Measurements from ENCODE around the gene ELOB. TPM values are rescaled to one million over a fixed set of nuclear protein-coding genes. Genes with fewer than 3 reads are reported as not detected.
A peak's percentile ranks its signal among the peaks of the same experiment; 100 is the strongest.

ELOB gene
- total RNA-seq, 1 experiment from 2014 or later = 175 TPM

DNA sequence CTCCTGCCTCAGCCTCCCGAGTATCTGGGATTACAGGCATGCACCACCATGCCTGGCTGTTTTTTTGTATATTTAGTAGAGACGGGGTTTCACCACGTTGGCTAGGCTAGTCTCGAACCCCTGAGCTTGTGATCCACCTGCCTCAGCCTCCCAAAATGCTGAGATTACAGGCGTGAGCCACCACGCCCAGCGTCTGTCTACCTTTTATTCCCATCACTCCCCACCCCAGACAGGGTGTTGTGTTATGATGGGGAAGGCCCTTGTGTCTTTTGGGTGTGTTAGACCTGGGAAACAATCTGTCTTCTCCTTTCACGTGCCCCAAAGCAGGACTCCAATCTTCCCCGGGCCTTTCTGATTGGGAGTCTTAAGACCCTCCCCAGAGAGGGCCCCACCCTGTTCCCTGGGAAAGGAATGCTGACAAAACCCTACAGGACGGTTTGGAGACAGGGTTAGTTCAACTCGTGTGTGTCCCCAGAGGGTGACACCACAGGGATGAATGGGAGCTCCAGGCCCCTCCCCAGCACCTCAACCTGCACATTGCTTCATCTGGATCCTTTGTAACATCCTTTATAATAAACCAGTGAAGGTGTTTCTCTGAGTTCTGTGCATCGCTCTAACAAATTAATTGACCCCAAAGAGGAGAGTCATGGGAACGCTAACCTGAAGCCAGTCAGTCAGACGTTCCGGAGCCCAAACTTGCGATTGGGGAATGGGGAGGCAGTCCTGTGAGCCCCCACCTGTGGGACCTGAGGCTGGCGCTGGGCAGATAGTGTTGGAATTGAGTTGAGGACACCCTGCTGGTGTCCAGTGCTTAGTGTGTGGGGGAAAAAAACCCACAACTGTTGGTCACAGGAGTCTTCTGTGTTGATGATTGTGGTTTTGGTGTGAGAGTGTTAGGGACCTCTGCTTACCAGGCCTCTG lies 3.2 kb upstream of the ELOB start:
- Mint-ChIP-seq H3K9me3 (ENCODE audit: unreplicated experiment) (no peaks in the 10 kb centered on the region), H3K4me3 (ENCODE audit: unreplicated experiment) (no peak overlapping the region), H3K36me3 (ENCODE audit: insufficient read depth, unreplicated experiment) (peaks cover 15% of the 10 kb centered on the region), H3K27ac (ENCODE audit: unreplicated experiment) (no peak overlapping the region), H3K27me3 (ENCODE audit: insufficient read depth, unreplicated experiment) (no peaks in the 10 kb centered on the region), H3K4me1 (ENCODE audit: low read depth, unreplicated experiment) (peaks cover 6% of the 10 kb centered on the region)
- TF ChIP-seq, protein P1, sequence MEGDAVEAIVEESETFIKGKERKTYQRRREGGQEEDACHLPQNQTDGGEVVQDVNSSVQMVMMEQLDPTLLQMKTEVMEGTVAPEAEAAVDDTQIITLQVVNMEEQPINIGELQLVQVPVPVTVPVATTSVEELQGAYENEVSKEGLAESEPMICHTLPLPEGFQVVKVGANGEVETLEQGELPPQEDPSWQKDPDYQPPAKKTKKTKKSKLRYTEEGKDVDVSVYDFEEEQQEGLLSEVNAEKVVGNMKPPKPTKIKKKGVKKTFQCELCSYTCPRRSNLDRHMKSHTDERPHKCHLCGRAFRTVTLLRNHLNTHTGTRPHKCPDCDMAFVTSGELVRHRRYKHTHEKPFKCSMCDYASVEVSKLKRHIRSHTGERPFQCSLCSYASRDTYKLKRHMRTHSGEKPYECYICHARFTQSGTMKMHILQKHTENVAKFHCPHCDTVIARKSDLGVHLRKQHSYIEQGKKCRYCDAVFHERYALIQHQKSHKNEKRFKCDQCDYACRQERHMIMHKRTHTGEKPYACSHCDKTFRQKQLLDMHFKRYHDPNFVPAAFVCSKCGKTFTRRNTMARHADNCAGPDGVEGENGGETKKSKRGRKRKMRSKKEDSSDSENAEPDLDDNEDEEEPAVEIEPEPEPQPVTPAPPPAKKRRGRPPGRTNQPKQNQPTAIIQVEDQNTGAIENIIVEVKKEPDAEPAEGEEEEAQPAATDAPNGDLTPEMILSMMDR (IDR thresholded peaks at IDR 0.05; ENCODE audit: insufficient read depth in 1 of 2, low read depth in 1 of 2, low read length in 1 of 2, severe bottlenecking in 1 of 2, unreplicated experiment in 1 of 2) = no peak
- BruUV-seq (replicated peaks) = no TSS peak
- no peaks in the 10 kb centered on the region for H3K9me3 ChIP-seq
- H3K4me1 ChIP-seq = peaks cover 15% of the 10 kb centered on the region
- intact Hi-C loops (cut with micrococcal nuclease; ENCODE audit: unreplicated experiment) = loop anchor here (2.0 kb wide), 1 partner anchor 89 kb away; no protein-coding TSS in a partner anchor
- ChIA-PET POLR2A (interaction anchor here (0.6 kb wide), 1 partner anchor 39 kb away, joined by 8 read pairs; no protein-coding TSS in a partner anchor), CTCF (no interaction called here)
- H3K27me3 ChIP-seq (replicated peaks; ENCODE audit: control insufficient read depth, insufficient read depth, low read length) = no peaks in the 10 kb centered on the region
- 0 out of 2 replicates have a peak, but pooled peaks cover under 1% of the 10 kb centered on the region for H3K36me3 ChIP-seq (ENCODE audit: control insufficient read depth, insufficient read depth, low read length)
- no peak for DNase-seq
- no peak overlapping the region for H3K4me3 ChIP-seq (ENCODE audit: low read depth, low read length)

DNA sequence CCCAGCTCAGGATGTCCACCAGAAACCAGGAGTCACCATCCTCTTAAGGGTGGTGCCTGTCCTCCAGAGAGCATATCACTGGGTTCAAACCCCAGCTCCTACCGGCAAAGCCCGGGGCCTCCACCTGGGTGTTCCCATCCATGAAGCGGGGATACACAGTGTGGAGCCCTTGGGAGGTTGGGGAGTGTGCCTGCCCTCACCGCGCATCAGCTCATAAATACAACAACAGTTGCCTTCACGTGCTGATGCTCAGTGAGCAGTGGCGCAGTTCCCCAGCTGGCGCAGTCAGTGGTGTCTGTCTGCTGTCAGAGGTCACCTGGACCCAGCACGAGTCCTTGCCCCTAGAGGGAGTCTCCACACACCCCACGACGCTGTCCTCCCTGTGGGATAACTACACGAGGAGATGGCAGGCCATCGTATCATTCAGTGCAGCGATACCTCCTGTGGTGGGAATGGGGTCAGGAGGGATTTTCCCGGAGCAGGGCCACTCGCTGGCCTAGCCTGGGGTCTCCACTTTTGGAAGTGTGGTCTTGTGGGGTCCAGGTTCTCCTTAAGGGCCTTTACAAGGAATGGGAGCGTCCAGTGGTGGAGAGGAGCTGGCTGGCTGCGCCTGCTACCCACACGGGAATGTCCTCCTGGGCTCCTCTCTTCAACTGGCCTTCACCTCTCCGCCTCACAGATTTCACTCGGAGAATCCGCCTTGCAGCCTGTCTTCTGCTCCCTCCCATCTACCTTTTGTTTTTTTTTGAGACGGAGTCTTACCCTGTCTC lies 2.3 kb upstream of the ELOB start:
- BruUV-seq (replicated peaks) = no TSS peak
- no peak overlapping the region for H3K27ac Mint-ChIP-seq (ENCODE audit: unreplicated experiment)
- H3K4me3 Mint-ChIP-seq (ENCODE audit: unreplicated experiment) = no peak overlapping the region
- H3K36me3 Mint-ChIP-seq (ENCODE audit: insufficient read depth, unreplicated experiment) = peaks cover 21% of the 10 kb centered on the region
- H3K4me3 ChIP-seq (ENCODE audit: low read depth, low read length) = no peak overlapping the region
- CTCF ChIA-PET = interaction anchor here (0.8 to 1.0 kb wide), 2 partner anchors 60 to 89 kb away, joined by 3 read pairs; no protein-coding TSS in a partner anchor
- TF ChIP-seq, protein P1 (IDR thresholded peaks at IDR 0.05; ENCODE audit: insufficient read depth in 1 of 2, low read depth in 1 of 2, low read length in 1 of 2, severe bottlenecking in 1 of 2, unreplicated experiment in 1 of 2) = no peak
- no peaks in the 10 kb centered on the region for H3K9me3 Mint-ChIP-seq (ENCODE audit: unreplicated experiment)
- H3K36me3 ChIP-seq (ENCODE audit: control insufficient read depth, insufficient read depth, low read length) = 0 out of 2 replicates have a peak, but pooled peaks cover 1% of the 10 kb centered on the region
- H3K9me3 ChIP-seq = no peaks in the 10 kb centered on the region
- POLR2A ChIA-PET = interaction anchor here (0.6 to 1.2 kb wide), 2 partner anchors 27 to 38 kb away, joined by 4 to 8 read pairs; partner anchors contain the start of gene SRRM2
- DNase-seq = no peak
- peaks cover 15% of the 10 kb centered on the region for H3K4me1 ChIP-seq
- H3K4me1 Mint-ChIP-seq (ENCODE audit: low read depth, unreplicated experiment) = peaks cover 6% of the 10 kb centered on the region
- H3K27me3 ChIP-seq (replicated peaks; ENCODE audit: control insufficient read depth, insufficient read depth, low read length) = no peaks in the 10 kb centered on the region
- no peaks in the 10 kb centered on the region for H3K27me3 Mint-ChIP-seq (ENCODE audit: insufficient read depth, unreplicated experiment)
- intact Hi-C loops (cut with micrococcal nuclease; ENCODE audit: unreplicated experiment) = loop anchor here (2.0 kb wide), 1 partner anchor 89 kb away; no protein-coding TSS in a partner anchor

DNA sequence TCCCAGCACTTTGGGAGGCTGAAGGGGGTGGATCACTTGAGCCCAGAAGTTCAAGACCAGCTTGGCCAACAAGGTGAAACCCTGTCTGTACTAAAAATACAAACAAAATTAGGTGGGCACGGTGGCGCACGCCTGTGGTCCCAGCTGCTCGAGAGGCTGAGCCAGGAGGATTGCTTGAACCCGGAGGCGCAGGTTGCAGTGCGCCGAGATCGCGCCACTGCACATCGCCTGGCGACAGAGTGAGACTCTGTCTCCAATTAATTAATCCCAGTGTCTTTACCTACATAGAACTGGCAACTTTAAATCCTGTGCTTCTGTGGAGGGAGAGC lies 1.5 kb upstream of the ELOB start:
- no TSS peak for BruUV-seq (replicated peaks)
- H3K4me3 Mint-ChIP-seq (ENCODE audit: unreplicated experiment) = peak overlapping the region; percentile 89
- H3K27me3 ChIP-seq (replicated peaks; ENCODE audit: control insufficient read depth, insufficient read depth, low read length) = no peaks in the 10 kb centered on the region
- no peaks in the 10 kb centered on the region for H3K9me3 ChIP-seq
- no peak for DNase-seq
- H3K27me3 Mint-ChIP-seq (ENCODE audit: insufficient read depth, unreplicated experiment) = no peaks in the 10 kb centered on the region
- POLR2A ChIA-PET = interaction anchor here (0.5 to 1.3 kb wide), 6 partner anchors 26 to 142 kb away, joined by 3 to 4 read pairs (median 4); partner anchors contain the start of genes KCTD5, PRSS22 and SRRM2
- H3K36me3 ChIP-seq (ENCODE audit: control insufficient read depth, insufficient read depth, low read length) = peaks cover 3% of the 10 kb centered on the region; the same call in 1 of the 2 replicates
- peaks cover 15% of the 10 kb centered on the region for H3K4me1 ChIP-seq
- peaks cover 6% of the 10 kb centered on the region for H3K4me1 Mint-ChIP-seq (ENCODE audit: low read depth, unreplicated experiment)
- no peaks in the 10 kb centered on the region for H3K9me3 Mint-ChIP-seq (ENCODE audit: unreplicated experiment)
- H3K27ac Mint-ChIP-seq (ENCODE audit: unreplicated experiment) = peak overlapping the region; percentile 92
- CTCF ChIA-PET = interaction anchor here (0.8 to 1.0 kb wide), 2 partner anchors 59 to 89 kb away, joined by 3 read pairs; no protein-coding TSS in a partner anchor
- H3K36me3 Mint-ChIP-seq (ENCODE audit: insufficient read depth, unreplicated experiment) = peaks cover 25% of the 10 kb centered on the region
- intact Hi-C loops (cut with micrococcal nuclease; ENCODE audit: unreplicated experiment) = loop anchor here (2.0 kb wide), 1 partner anchor 90 kb away; no protein-coding TSS in a partner anchor
- no peak overlapping the region; the same call in 1 of the 2 replicates for H3K4me3 ChIP-seq (ENCODE audit: low read depth, low read length)
- TF ChIP-seq, protein P1 (IDR thresholded peaks at IDR 0.05; ENCODE audit: insufficient read depth in 1 of 2, low read depth in 1 of 2, low read length in 1 of 2, severe bottlenecking in 1 of 2, unreplicated experiment in 1 of 2) = no peak
